ENCODE data around the gene REEP3. TPM values are rescaled to one million over a fixed set of nuclear protein-coding genes. Genes with fewer than 3 reads are reported as not detected.
A peak's percentile ranks its signal among the peaks of the same experiment; 100 is the strongest.

Gene REEP3
- total RNA-seq, 4 donors from 2014 or later = 22.8 to 36.7 (median 32.1) TPM

- in situ Hi-C loops (cut with MboI; ENCODE audit: low sequenced_read_pairs in 4 of 4) = loop anchor here in 3 of 4 donors (5.0 to 10.0 kb wide), 2 partner anchors 90 to 407 kb away; no protein-coding TSS in a partner anchor
- Histone ChIP-seq H3K9me3 (no peaks in the 10 kb centered on the region), H3K27ac (no peak overlapping the region), H3K4me3 (no peak overlapping the region), H3K4me1 (no peaks in the 10 kb centered on the region), H3K27me3 (no peaks in the 10 kb centered on the region), H3K36me3 (peaks cover 0 to 20% of the 10 kb centered on the region in 2 donors)
- ATAC-seq (no peak), DNase-seq (no peak)
- TF ChIP-seq, protein P1, sequence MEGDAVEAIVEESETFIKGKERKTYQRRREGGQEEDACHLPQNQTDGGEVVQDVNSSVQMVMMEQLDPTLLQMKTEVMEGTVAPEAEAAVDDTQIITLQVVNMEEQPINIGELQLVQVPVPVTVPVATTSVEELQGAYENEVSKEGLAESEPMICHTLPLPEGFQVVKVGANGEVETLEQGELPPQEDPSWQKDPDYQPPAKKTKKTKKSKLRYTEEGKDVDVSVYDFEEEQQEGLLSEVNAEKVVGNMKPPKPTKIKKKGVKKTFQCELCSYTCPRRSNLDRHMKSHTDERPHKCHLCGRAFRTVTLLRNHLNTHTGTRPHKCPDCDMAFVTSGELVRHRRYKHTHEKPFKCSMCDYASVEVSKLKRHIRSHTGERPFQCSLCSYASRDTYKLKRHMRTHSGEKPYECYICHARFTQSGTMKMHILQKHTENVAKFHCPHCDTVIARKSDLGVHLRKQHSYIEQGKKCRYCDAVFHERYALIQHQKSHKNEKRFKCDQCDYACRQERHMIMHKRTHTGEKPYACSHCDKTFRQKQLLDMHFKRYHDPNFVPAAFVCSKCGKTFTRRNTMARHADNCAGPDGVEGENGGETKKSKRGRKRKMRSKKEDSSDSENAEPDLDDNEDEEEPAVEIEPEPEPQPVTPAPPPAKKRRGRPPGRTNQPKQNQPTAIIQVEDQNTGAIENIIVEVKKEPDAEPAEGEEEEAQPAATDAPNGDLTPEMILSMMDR (IDR thresholded peaks at IDR 0.05 in 4 of 5, conservative IDR thresholded peaks at IDR 0.05 in 1 of 5) = no peak
- TF ChIP-seq POLR2A (IDR thresholded peaks at IDR 0.05) = no peak
- intact Hi-C loops (cut with DNase I; ENCODE audit: low total_unique reads) = no loop called here
Measured at GRCh38 chr10:63622097-63622496, 100.9 kb downstream of the REEP3 start.

DNA sequence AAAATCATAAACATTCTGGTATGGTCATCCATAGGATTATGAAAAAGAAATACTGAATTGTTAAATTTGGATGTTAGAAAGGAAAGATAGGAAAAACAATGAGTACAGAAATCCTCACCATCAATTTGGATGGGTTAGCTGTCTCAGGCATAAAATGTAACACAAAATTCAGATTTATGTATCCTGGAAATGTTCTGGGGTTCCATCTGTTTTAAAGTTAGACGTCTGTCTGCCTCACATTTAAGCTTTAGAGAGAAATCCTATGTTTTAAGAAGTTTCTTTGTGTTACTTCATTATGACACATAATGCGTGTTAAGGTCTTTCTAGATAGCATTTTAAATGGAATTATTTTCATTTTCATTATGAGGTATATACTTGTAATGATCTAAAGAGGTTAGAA, 103.5 kb downstream of the REEP3 start:
- intact Hi-C loops (cut with DNase I; ENCODE audit: low total_unique reads) (loop anchor here (5.0 kb wide), 2 partner anchors 37 to 262 kb away; no protein-coding TSS in a partner anchor), in situ Hi-C loops (cut with MboI; ENCODE audit: low sequenced_read_pairs in 4 of 4) (loop anchor here in 3 of 4 donors (5.0 to 10.0 kb wide), 2 partner anchors 88 to 410 kb away; no protein-coding TSS in a partner anchor)

DNA sequence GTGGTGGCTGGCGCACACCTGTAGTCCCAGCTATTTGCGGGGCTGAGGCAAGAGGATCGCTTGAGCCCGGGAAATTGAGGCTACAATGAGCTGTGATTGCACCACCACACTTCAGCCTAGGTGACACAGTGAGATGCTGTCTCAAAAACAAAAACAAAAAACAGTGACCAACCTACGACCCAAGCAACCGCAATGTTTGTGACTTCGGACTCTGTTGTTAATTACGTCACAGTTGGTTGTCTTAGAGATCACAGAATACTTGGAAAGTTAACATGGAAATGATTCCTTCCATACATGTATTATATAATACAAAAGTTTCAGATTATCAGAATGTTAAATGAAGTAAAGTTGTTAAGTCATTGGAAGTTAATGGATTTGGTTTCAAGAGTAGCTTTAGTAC, 106.2 kb downstream of the REEP3 start:
- no peaks in the 10 kb centered on the region for H3K27me3 ChIP-seq
- H3K27ac ChIP-seq = peak overlapping the region in 2 of 4 donors; percentile 96 to 99
- DNase-seq (no peak), ATAC-seq (no peak)
- H3K4me1 ChIP-seq = peaks cover 16 to 23% of the 10 kb centered on the region in 2 donors
- no peak overlapping the region for H3K4me3 ChIP-seq
- no peaks in the 10 kb centered on the region for H3K9me3 ChIP-seq
- in situ Hi-C loops (cut with MboI; ENCODE audit: low sequenced_read_pairs in 4 of 4) = loop anchor here in 2 of 4 donors (10.0 kb wide), 1 partner anchor 413 kb away; no protein-coding TSS in a partner anchor
- TF ChIP-seq, protein P1 (IDR thresholded peaks at IDR 0.05 in 4 of 5, conservative IDR thresholded peaks at IDR 0.05 in 1 of 5) = no peak
- TF ChIP-seq POLR2A (IDR thresholded peaks at IDR 0.05) = no peak
- intact Hi-C loops (cut with DNase I; ENCODE audit: low total_unique reads) = loop anchor here (5.0 kb wide), 2 partner anchors 40 to 265 kb away; no protein-coding TSS in a partner anchor
- no peaks in the 10 kb centered on the region for H3K36me3 ChIP-seq

More for the DNA sequence above, 103.5 kb downstream of the REEP3 start:
- H3K27ac ChIP-seq = no peak overlapping the region
- no peaks in the 10 kb centered on the region for H3K27me3 ChIP-seq
- H3K4me3 ChIP-seq = no peak overlapping the region
- no peak for ATAC-seq
- no peaks in the 10 kb centered on the region for H3K9me3 ChIP-seq
- TF ChIP-seq, protein P1 (IDR thresholded peaks at IDR 0.05 in 4 of 5, conservative IDR thresholded peaks at IDR 0.05 in 1 of 5) = no peak
- no peak for TF ChIP-seq POLR2A (IDR thresholded peaks at IDR 0.05)
- peaks cover 16% of the 10 kb centered on the region in 2 donors for H3K4me1 ChIP-seq
- H3K36me3 ChIP-seq = peaks cover 0 to 8% of the 10 kb centered on the region in 2 donors
- no peak for DNase-seq

DNA sequence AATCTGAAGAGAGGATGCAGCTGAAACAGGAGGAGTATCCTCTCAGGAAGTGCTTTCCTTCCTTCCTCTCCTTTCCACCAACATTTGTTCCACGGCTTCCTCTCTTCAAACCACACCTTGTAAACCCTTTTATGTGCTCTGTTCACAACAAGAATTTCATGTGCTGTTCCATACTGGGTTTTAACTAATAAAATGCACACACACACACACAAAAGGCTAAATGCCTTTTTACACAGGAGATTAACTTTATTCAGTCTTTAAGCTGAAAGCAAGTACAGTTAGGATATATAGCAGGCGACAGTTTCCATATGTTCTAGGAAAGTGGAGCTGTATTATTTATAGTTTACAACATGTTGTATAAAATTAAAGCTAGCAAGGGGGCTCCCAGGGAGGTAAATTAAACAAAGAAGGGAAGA, 106.7 kb downstream of the REEP3 start:
- no peaks in the 10 kb centered on the region for H3K36me3 ChIP-seq
- ATAC-seq = no peak

More for the DNA sequence above, 106.7 kb downstream of the REEP3 start:
- no peaks in the 10 kb centered on the region for H3K27me3 ChIP-seq
- H3K9me3 ChIP-seq = no peaks in the 10 kb centered on the region
- H3K4me3 ChIP-seq = no peak overlapping the region
- in situ Hi-C loops (cut with MboI; ENCODE audit: low sequenced_read_pairs in 4 of 4) = loop anchor here in 2 of 4 donors (10.0 kb wide), 1 partner anchor 413 kb away; no protein-coding TSS in a partner anchor
- DNase-seq = no peak
- TF ChIP-seq, protein P1 (IDR thresholded peaks at IDR 0.05 in 4 of 5, conservative IDR thresholded peaks at IDR 0.05 in 1 of 5) = no peak
- no peak for TF ChIP-seq POLR2A (IDR thresholded peaks at IDR 0.05)
- H3K27ac ChIP-seq = peak overlapping the region; percentile 94 to 99 (median 97)
- intact Hi-C loops (cut with DNase I; ENCODE audit: low total_unique reads) = loop anchor here (2.0 to 5.0 kb wide), 5 partner anchors 41 to 461 kb away; partner anchors contain the start of gene REEP3
- H3K4me1 ChIP-seq = peaks cover 16 to 23% of the 10 kb centered on the region in 2 donors
